HG02884 (cell line): Measurements from ENCODE around the gene ATP5F1E.

Source experiments
- ATAC-seq: cut with Tn5 transposase; IDR thresholded peaks from one replicate; pipeline ENCODE4 v1.9.1; 2021; ENCODE audit warnings: mild to moderate bottlenecking, moderate library complexity; ENCODE audit not compliant: unreplicated experiment

ATP5F1E gene

GRCh38 chr20:59032023-59032712, at the start of gene ATP5F1E:
TSS of gene ATP5F1E (minus strand) at chr20:59032335. CDS start at chr20:59032251, 84 bp downstream.
- peak; percentile 93 for ATAC-seq

DNA sequence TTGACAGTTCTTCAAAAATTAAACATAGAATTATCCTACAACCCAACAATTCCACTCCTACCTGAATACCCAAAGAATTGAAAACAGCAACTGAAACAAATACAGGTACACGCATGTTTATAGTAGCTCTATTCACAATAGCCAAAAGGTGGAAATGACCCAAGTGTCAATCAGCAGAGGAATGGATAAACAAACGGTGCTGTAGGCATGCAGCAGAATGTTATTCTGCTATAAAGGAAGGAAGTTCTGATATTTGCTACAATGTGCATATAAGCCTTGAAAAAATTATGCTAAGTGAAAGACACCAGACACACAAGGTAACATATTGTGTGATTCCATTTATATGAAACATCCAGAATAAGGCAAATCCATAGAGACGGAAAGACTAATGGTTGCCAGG, 48.9 kb upstream of the ATP5F1E start:
- ATAC-seq, result no peak

GRCh38 chr20:59078231-59078630, 46.1 kb upstream of the ATP5F1E start:
- no peak for ATAC-seq

DNA sequence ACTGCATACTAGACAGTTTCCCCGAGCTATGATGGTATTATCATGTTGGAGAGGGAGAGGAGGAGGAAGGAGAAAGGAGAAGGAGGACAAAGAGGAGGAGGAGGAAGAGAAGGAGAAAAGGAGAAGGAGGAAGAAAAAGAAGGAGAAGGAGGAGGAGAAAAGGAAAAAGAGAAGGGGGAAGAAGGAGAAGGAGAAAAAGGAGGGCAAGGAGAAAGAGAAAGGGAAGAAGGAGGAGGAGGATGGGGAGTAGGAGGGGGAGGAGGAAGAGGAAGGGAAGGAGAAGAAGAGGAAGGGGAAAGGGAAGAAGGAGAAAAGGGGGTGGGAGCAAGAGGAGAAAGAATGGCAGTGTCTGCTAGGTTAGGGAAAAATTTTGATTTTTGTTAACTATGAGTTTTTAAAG, 45.6 kb upstream of the ATP5F1E start:
- ATAC-seq, result no peak

GRCh38 chr20:59075934-59076508, 43.9 kb upstream of the ATP5F1E start:
- no peak for ATAC-seq

GRCh38 chr20:59074456-59074855, 42.3 kb upstream of the ATP5F1E start:
- peak; percentile 53 for ATAC-seq

DNA sequence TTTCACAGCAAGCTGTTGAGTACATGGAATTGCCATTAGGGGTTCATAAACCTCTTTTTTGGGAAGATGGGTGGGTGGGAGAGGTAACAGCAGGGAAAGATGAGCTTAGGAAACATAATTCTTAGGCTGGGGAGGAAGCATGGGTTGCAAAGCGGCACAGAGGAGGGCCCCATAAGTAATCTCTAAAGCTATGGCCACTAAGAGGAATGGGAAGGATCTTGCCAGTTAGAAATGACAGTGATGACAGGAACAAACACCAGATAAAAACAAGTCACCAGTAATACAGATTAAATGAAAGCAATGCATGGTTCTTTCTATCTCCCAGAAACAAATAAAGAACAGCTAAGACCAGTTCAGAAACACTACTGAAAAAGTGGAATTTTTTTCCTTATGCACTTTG, 41.4 kb upstream of the ATP5F1E start:
- no peak for ATAC-seq

DNA sequence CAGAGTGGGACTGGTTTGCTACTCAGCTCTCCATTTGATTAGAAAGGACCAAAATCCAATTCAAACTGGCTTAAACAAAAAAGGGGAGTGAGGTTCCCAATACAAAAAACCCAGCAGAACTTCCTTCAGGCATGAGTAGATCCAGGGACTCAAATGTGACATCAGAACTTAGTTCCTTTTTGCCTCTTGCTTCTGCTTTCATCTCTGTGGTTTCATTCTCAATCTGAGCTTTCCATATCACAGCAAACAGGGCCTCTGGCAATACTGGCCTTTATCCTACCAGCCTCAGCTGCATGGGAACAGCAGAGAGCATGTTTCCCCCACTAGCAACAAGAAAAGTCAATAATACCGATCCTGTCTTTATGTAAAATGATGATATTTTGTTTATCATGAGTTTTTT, 39.1 kb upstream of the ATP5F1E start:
- peak; percentile 73 for ATAC-seq

- ATAC-seq, result no peak
These were observed 36.9 kb upstream of the ATP5F1E start for GRCh38 chr20:59069026-59069425.

DNA sequence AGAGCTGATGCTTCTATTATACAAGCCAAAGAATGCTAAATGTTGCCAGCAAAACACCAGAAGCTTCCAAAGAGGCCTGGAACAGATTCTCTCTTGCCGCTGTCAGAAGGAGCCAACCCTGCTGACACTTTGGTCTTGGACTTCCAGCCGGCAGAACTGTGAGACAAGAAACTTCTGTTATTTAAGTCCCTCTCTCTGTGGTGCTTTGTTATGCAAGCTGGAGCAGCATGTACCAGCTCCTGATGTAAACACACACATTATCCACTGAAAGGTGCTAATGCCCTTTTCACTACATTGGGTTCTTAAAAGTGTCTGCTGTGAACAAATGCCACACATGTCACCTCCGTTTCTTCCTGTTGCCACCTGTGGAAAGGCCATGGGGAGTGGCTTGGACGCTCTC, 36.4 kb upstream of the ATP5F1E start:
- no peak for ATAC-seq

DNA sequence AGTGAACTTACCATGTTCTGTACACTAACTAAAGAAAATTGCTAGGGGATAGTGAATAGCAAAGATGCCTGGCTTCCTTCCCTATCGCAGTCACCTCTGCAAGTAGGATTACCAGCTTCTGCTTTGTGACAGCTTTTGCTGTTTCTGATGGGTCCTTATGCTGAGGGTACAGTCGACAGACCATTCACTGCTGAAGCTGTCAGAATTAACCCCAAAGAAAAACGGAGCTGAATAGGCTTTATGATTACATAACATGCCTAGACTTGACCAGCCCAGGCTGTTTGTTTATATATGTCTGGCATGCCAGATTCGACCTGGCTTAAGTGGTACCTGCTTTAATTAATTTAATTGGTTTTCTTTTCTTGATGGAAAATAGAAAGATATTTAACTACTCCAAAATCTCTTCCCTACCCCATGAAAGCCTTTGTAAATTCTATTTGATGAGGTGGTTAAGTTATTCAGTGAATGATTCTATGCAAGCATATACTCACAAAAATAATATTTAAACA, 32.1 kb upstream of the ATP5F1E start:
- no peak for ATAC-seq

DNA sequence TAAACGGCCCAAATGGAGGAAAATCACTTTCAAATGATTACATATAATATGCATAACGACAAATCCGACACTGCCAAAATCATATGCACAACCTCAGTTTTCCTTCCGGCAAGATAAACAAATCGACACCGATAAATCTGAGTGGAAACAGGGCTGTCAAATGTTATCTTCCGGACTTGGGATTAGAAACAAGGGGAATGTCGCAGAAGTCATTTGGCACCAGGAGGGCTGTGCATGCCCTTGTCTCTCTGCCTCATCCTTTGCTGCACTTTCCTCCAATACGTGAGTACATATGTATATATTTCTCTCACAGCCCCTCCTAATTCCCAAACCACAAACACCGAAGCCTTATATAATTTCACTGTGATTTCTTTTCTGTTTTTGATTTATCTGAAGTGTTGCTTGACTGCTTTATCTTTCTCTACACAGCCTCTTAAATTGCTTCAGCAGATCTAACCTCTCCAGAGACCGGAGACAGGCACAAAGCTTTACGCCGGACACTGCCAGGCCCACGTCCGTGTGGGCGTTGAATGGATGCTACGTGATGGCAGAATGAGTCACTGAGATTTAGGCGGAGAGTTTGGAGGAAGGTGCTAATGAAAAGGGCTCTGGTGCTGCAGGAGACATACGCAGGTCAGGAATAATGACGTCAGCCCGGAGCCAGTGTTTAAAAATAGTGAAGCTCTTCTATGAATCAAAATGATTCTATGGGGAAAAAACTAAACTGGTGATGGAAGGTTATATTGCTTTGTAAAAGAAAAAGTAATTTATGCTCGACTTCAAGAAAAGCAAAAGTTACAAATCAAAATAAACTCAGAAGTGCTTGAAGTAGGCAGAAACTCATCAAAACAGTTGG, 31.5 kb upstream of the ATP5F1E start:
- ATAC-seq, result no peak

GRCh38 chr20:59062081-59062480, 29.9 kb upstream of the ATP5F1E start:
- no peak for ATAC-seq

DNA sequence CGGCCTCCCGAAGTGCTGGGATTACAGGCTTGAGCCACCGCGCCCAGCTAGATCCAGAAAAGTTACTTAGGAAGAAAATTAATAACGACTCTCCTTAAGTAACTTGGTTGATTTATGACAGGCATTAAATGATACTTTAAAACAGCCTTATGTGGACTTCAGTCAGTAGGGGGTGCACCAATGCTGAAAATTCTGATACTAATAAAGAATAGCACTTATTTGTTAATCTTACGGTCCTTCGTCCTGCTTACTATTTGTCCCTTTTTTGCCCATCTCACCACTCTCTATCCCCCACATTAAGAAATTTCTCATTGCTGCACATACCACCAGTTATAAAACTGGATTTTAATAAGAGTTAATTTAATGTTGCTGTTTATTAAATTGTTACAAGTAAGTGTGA, 23.2 kb upstream of the ATP5F1E start:
- no peak for ATAC-seq

GRCh38 chr20:59051666-59052185, 19.6 kb upstream of the ATP5F1E start:
- no peak for ATAC-seq

DNA sequence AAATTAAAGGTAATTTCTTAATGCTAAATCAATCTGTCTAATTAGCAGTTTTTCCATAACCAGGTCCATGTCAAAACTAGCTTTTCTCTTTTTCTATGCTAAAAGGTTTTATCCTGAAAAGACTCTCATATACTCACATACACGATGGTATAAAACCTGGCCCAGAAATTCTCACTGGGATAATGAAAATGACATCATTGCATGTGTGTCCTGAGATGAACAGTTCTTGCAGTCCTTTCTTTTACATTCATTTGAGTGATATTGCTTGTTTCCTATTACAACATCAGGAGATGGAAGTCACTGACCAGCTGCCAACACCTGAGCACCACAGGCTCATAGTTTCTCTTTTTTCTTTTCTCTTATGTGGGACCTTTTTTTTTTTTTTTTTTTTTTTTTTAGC, 18.3 kb upstream of the ATP5F1E start:
- no peak for ATAC-seq

DNA sequence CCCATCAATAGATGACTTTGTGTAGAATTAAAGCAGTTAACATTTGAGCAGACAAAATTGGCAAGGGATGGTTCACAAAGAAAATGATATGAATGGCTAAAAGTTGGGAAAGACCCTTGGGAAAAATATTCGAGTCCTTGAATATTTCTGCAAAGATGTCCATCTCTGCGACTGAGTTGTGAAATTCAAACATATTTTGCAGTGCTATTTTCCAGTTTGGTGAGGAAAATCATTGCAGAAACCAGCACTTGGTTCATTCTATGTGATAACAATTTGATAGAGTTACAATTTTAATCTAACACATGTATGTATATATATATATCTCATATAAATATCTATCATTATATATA, 16.5 kb upstream of the ATP5F1E start:
- no peak for ATAC-seq

DNA sequence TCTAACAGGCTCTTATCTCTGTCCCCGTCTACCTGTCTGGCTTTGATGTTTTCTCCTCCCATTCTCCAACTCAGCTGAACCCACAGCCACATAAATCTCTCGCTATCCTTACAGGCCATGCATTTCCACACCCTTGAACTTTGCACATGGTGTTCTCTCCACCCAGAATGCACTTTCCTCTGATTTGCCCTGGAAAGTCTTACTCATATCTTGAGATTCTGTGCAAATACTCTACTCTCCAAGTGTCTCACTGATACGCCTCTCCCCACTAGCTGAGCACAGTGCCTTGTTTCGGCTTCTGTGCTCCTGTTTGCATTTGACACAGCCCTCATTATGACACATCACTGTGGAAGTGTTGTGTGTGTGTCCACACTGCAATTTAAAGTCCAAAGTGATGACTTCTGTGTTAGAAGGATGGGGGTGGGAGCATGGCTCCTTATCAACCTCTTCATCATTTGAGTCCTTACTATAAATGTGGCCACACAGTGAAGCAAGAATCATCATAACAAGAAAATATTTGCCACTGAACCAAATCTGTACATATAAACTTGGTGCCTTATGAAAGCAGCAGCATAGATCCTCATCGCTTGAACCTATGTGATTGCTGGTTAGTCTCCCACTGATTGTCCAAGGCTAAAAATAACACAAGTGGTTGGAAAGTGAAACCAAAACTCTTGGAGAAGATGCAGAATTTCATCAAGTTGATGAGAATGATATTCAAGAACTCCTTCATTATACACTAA, 16.0 kb upstream of the ATP5F1E start:
- ATAC-seq, result no peak

DNA sequence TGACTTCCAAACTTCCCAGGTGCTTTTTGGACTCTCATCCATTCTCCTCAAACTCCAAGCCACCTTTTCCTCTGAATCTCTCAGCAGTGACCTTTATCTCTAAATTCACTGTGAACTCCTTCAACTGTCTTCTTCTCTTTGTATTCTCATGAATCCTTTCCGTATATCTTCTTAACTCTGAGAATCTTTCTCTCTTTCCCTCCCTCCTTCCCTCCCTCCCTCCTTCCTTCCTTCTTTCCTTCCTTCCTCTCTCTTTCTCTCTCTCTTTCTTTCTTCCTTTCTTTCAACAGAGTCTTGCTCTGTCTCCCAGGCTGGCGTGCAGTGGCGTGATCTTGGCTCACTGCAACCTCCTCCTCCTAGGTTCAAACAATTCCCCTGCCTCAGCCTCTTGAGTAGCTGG, 14.7 kb upstream of the ATP5F1E start:
- no peak for ATAC-seq

GRCh38 chr20:59044796-59045195, 12.7 kb upstream of the ATP5F1E start:
- no peak for ATAC-seq

GRCh38 chr20:59044295-59044694, 12.2 kb upstream of the ATP5F1E start:
- ATAC-seq, result no peak
